Measurements from ENCODE around the gene PWWP2B. TPM values are rescaled to one million over a fixed set of nuclear protein-coding genes. Genes with fewer than 3 reads are reported as not detected.

PWWP2B gene
- total RNA-seq, 6 experiments from 2014 or later = 3.0 to 12.2 (median 5.1) TPM

DNA sequence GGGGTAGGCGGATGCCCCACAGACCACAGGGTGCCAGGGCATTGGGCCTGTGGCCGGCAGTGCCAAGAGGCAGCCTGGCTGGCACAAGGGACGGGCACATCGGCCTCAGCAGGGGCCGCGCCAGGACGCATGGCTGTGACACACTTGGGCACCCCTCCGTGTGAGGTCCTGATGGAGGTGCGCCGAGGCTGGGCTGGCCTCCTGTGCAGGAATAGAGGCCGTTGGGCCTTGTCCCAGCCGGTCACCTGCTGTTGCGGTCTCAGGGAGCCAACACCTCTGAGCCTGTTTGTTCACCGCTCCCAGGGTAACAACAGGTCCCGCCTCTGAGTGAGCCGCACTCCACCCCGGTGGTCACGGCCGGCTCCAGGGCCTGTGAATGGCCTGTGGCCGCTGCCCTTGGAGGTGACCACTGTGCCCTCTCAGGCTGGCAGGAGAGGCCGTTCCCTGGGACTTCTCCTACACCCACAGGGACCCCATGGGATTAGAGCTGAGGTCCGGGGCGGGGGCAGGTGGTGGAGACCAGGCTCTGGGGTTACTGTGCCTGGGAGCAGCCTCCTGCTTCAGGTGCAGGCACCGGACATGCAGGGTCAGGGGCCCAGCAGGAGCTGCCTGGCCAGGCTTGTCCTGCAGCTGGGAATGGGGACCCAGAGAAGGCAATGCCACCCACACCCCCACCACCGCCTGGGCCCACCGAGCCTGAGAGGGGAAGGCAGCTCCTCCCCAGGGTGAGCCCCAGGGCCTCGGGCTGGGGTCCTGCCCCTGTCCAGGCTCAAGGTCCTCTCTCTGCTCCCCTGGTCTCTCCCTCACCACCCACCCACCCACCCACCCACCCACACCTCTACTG lies 12.0 kb downstream of the PWWP2B start:
- Histone ChIP-seq H3K9me3 (no peaks in the 10 kb centered on the region), H3K36me3 (peaks cover 0 to 6% (median 2%) of the 10 kb centered on the region in 4 donors), H3K4me1 (peaks cover 0 to 9% (median 2%) of the 10 kb centered on the region in 4 donors), H3K27ac (peak overlapping the region in 1 of 3 donors; percentile 24), H3K27me3 (no peaks in the 10 kb centered on the region), H3K4me3 (no peak overlapping the region)
- TF ChIP-seq, protein P1, sequence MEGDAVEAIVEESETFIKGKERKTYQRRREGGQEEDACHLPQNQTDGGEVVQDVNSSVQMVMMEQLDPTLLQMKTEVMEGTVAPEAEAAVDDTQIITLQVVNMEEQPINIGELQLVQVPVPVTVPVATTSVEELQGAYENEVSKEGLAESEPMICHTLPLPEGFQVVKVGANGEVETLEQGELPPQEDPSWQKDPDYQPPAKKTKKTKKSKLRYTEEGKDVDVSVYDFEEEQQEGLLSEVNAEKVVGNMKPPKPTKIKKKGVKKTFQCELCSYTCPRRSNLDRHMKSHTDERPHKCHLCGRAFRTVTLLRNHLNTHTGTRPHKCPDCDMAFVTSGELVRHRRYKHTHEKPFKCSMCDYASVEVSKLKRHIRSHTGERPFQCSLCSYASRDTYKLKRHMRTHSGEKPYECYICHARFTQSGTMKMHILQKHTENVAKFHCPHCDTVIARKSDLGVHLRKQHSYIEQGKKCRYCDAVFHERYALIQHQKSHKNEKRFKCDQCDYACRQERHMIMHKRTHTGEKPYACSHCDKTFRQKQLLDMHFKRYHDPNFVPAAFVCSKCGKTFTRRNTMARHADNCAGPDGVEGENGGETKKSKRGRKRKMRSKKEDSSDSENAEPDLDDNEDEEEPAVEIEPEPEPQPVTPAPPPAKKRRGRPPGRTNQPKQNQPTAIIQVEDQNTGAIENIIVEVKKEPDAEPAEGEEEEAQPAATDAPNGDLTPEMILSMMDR (IDR thresholded peaks at IDR 0.05) = no peak
- no peak for TF ChIP-seq POLR2A (IDR thresholded peaks at IDR 0.05)
- intact Hi-C loops (cut with DNase I) = no loop called here
- ATAC-seq (no peak), DNase-seq (no peak)
- WGBS (ENCODE audit: insufficient coverage, low coverage, low lambda C conversion rate, missing lambda C conversion rate) = no CpG with 5 or more reads among the region's 27 CpGs

GRCh38 chr10:132409667-132410028 lies 12.6 kb downstream of the PWWP2B start:
- intact Hi-C loops (cut with DNase I) = no loop called here
- H3K4me3 ChIP-seq = no peak overlapping the region
- H3K27me3 ChIP-seq = no peaks in the 10 kb centered on the region
- peaks cover 0 to 6% (median 2%) of the 10 kb centered on the region in 4 donors for H3K36me3 ChIP-seq
- H3K4me1 ChIP-seq = peaks cover 0 to 9% (median 2%) of the 10 kb centered on the region in 4 donors
- no peaks in the 10 kb centered on the region for H3K9me3 ChIP-seq
- H3K27ac ChIP-seq = no peak overlapping the region
- WGBS (ENCODE audit: insufficient coverage, low coverage, low lambda C conversion rate, missing lambda C conversion rate) = 94% methylated on average over 4 of the region's 4 CpGs
- DNase-seq = no peak
- no peak for ATAC-seq
- no peak for TF ChIP-seq POLR2A (IDR thresholded peaks at IDR 0.05)
- TF ChIP-seq, protein P1 (IDR thresholded peaks at IDR 0.05) = no peak

DNA sequence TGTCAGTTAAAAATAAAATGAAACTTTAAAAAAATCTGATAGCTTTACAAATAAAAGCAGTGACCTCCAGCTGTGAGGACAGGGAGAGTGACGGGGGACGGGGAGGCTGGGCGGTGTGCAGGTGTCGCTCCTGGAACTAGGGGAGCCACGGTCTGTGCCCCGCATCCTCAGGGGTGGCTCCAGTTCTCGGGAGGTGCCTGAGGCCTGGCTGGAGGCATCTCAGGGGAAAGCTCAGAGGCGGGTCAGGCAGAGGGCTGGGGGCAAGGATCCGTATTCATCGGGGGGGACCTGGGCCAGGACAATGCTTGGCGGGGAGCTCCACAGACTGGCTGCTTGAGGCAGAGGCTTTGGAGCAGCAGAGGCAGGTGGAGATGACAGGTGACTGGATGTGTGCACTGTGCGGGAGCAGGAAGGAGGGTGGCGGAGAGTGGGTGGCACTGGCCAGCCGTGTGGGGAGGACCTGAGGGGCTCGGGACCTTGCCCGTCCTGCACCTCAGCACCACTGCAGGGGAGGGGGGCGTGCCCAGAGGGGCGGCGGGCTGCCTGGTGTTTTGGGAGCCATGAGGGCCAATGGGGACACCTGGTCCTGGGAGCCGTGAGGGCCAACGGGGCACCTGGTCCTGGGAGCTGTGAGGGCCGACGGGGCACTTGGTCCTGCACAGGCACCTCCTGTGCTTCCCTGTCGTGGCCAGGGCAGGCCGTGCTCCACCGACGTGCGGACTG lies 13.2 kb downstream of the PWWP2B start:
- ATAC-seq = no peak
- no peaks in the 10 kb centered on the region for H3K27me3 ChIP-seq
- no peak for TF ChIP-seq POLR2A (IDR thresholded peaks at IDR 0.05)
- TF ChIP-seq, protein P1 (IDR thresholded peaks at IDR 0.05) = no peak
- intact Hi-C loops (cut with DNase I) = no loop called here
- no peak overlapping the region for H3K4me3 ChIP-seq
- H3K36me3 ChIP-seq = peaks cover 0 to 6% (median 2%) of the 10 kb centered on the region in 4 donors
- H3K9me3 ChIP-seq = no peaks in the 10 kb centered on the region
- peaks cover 0 to 9% (median 2%) of the 10 kb centered on the region in 4 donors for H3K4me1 ChIP-seq
- H3K27ac ChIP-seq = no peak overlapping the region
- DNase-seq = no peak
- 88% methylated on average over 6 of the region's 28 CpGs for WGBS (ENCODE audit: insufficient coverage, low coverage, low lambda C conversion rate, missing lambda C conversion rate)

GRCh38 chr10:132410779-132411532 lies 14.0 kb downstream of the PWWP2B start:
- Histone ChIP-seq H3K4me3 (no peak overlapping the region), H3K27me3 (no peaks in the 10 kb centered on the region), H3K27ac (peak overlapping the region in 2 of 3 donors; percentile 53 to 60), H3K4me1 (peaks cover 0 to 9% (median 2%) of the 10 kb centered on the region in 4 donors), H3K36me3 (no peaks in the 10 kb centered on the region), H3K9me3 (no peaks in the 10 kb centered on the region)
- WGBS (ENCODE audit: insufficient coverage, low coverage, low lambda C conversion rate, missing lambda C conversion rate) = 80% methylated on average over 2 of the region's 28 CpGs
- TF ChIP-seq, protein P1 (IDR thresholded peaks at IDR 0.05) = no peak
- no peak for TF ChIP-seq POLR2A (IDR thresholded peaks at IDR 0.05)
- intact Hi-C loops (cut with DNase I) = no loop called here
- DNase-seq (no peak), ATAC-seq (no peak)
